Measurements from ENCODE around the gene CCDC154. TPM values are rescaled to one million over a fixed set of nuclear protein-coding genes. Genes with fewer than 3 reads are reported as not detected.

The CCDC154 gene
- total and polyA plus RNA-seq, 2 donors: 0.37 to 0.86 TPM

GRCh38 chr16:1398826-1399581 lies 45.4 kb downstream of the CCDC154 start:
- no peak overlapping the region for H3K27ac ChIP-seq (ENCODE audit: low read depth)
- no peak for DNase-seq (ENCODE audit: extremely low spot score)
- no peaks in the 10 kb centered on the region for H3K4me1 ChIP-seq (ENCODE audit: insufficient read depth)
- H3K36me3 ChIP-seq (ENCODE audit: insufficient read depth): peaks cover 7% of the 10 kb centered on the region
- H3K4me3 ChIP-seq (ENCODE audit: low read depth, low read length): no peak overlapping the region
- WGBS: 96% methylated on average over 38 of the region's 38 CpGs

DNA sequence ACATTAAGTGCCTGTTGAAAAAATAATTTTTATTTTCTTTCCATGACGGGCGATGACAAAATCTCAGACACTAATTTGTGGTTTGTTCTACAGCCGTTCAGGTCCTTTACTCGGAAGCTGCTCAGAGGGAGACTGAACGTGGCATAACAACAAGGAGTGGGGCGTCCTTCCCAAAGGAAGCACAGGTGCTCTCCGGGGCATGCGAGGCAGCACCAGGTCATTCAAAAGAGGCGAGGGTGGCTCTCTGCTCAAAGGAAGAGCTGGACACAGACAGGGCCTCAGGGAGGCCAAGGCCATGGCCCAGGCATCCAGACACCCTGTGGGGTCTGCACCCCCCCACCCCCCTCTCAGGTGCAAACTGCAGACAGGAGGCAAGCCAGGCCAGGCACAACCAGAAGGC lies 46.0 kb downstream of the CCDC154 start:
- Histone ChIP-seq H3K36me3 (ENCODE audit: insufficient read depth) (peaks cover 7% of the 10 kb centered on the region), H3K4me3 (ENCODE audit: low read depth, low read length) (no peak overlapping the region), H3K4me1 (ENCODE audit: insufficient read depth) (no peaks in the 10 kb centered on the region), H3K27ac (ENCODE audit: low read depth) (no peak overlapping the region)
- DNase-seq (ENCODE audit: extremely low spot score): no peak
- WGBS: 94% methylated on average over 9 of the region's 9 CpGs

GRCh38 chr16:1397779-1398178 lies 46.6 kb downstream of the CCDC154 start:
- peaks cover 4% of the 10 kb centered on the region for H3K36me3 ChIP-seq (ENCODE audit: insufficient read depth)

DNA sequence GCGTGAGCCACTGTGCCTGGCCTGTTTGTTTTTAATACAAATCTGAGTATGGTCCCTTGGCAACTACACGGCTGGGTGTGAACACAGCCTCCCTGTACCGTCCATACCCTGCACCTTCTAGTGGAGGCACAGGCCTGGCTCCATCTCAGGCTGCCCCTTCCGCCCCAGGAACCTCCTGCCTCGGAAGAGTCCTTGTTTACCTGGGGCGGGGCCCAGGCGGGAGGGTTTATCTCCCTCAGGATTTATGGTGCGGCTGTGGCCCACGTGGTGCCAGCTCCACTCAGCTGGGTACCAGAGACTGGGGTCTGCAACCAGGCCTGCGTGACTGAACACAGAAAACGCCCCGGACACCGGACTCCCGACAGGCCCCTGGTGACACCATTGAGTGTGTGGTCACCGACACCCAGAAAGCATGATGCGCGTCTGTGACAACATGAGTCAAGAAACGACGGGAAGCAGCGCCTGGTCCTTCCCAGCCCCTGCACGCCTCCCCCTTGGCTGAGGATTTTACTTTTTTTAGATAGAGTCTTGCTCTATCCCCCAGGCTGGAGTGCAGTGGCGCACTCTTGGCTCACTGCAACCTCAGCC lies 48.8 kb downstream of the CCDC154 start:
- H3K4me1 ChIP-seq (ENCODE audit: insufficient read depth): no peaks in the 10 kb centered on the region
- H3K36me3 ChIP-seq (ENCODE audit: insufficient read depth): peaks cover under 1% of the 10 kb centered on the region
- no peak overlapping the region for H3K4me3 ChIP-seq (ENCODE audit: low read depth, low read length)
- H3K27ac ChIP-seq (ENCODE audit: low read depth): no peak overlapping the region
- no peak for DNase-seq (ENCODE audit: extremely low spot score)
- 86% methylated on average over 22 of the region's 22 CpGs for WGBS

More at GRCh38 chr16:1397779-1398178, 46.6 kb downstream of the CCDC154 start:
- H3K27ac ChIP-seq (ENCODE audit: low read depth): no peak overlapping the region
- no peak overlapping the region for H3K4me3 ChIP-seq (ENCODE audit: low read depth, low read length)
- WGBS: 92% methylated on average over 20 of the region's 21 CpGs
- DNase-seq (ENCODE audit: extremely low spot score): no peak
- no peaks in the 10 kb centered on the region for H3K4me1 ChIP-seq (ENCODE audit: insufficient read depth)

DNA sequence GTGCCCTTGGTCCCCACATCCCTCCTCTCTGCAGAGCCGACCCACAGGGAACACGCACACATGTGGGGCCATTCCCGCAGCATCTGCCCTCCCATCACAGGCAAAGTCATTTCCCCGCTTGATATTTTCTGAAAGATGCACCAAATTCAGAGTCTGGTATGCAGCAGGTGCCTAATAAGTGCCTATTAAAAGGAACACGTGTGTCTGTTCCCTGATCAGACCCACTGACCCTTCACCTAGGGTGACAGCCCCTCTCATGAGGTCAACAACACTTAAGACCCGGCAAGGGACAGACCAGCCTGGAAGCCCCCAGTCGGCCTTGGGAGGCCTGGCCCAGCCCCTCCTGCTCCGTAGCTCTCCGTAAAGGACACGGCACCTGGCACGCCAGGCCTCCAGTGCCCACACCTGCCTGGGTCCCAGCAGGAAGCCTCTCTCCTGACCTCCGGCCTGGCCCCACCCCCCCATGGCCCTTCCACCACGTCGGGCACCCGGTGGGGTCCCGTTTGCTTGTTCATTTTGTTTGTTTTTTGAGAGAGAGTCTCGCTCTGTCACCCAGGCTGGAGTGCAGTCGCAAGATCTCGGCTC lies 49.9 kb downstream of the CCDC154 start:
- no peak for DNase-seq (ENCODE audit: extremely low spot score)
- WGBS: 90% methylated on average over 19 of the region's 19 CpGs
- Histone ChIP-seq H3K27ac (ENCODE audit: low read depth) (no peak overlapping the region), H3K4me1 (ENCODE audit: insufficient read depth) (no peaks in the 10 kb centered on the region), H3K4me3 (ENCODE audit: low read depth, low read length) (no peak overlapping the region), H3K36me3 (ENCODE audit: insufficient read depth) (peaks cover 4% of the 10 kb centered on the region)

DNA sequence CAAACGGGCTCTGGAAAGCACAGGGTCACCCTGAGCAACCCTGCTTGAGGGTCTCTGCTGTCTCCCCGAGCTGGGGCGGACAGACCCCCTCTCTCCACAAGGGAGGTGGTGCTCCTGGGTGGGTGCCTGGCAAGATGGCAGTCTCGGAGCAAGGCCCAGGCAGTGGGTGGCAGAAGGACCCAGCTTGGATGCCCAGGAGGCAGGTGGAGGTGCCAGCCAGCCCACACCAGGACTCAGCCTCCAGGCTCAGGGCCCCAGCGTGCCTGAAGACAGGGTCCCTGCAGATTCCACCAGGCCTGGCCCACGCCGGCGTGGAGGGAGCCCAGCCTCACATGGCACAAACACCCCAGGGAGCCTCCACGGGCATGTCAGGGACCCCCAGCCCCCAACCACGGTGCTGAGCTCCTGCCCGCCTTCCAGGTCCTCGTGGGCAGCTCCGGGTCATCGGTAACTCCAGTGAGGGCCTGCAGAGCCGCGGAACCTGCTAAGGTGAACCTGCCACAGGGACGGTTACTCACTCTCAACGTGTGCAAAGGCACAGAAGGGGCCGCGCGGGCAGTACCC lies 50.7 kb downstream of the CCDC154 start:
- Histone ChIP-seq H3K27ac (ENCODE audit: low read depth) (no peak overlapping the region), H3K4me1 (ENCODE audit: insufficient read depth) (no peaks in the 10 kb centered on the region), H3K4me3 (ENCODE audit: low read depth, low read length) (no peak overlapping the region), H3K36me3 (ENCODE audit: insufficient read depth) (peaks cover 4% of the 10 kb centered on the region)
- 96% methylated on average over 21 of the region's 21 CpGs for WGBS
- no peak for DNase-seq (ENCODE audit: extremely low spot score)

DNA sequence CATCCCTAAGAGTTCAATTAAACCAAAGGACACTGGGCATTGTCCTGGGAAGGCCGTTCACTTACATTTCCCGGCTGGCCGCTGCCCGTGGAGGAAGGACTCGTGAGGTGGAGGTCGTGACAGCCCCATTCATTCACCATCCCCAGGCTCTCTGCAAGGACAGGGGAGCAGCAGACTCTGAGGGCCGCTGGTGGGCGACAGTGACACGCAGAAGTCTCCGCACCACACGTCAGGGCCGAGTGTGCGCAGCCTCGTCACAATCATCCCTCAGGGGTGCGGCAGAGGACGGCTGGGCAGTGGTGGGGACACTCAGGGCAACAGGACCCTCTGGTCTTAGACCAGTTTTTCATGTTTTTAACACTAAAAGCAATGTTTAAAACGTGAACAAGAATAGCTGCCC lies 51.5 kb downstream of the CCDC154 start:
- Histone ChIP-seq H3K27ac (ENCODE audit: low read depth) (no peak overlapping the region), H3K36me3 (ENCODE audit: insufficient read depth) (peaks cover 4% of the 10 kb centered on the region), H3K4me3 (ENCODE audit: low read depth, low read length) (no peak overlapping the region), H3K4me1 (ENCODE audit: insufficient read depth) (no peaks in the 10 kb centered on the region)
- WGBS: 92% methylated on average over 17 of the region's 17 CpGs
- DNase-seq (ENCODE audit: extremely low spot score): no peak

- H3K4me3 ChIP-seq (ENCODE audit: low read depth, low read length): no peak overlapping the region
- WGBS: 82% methylated on average over 28 of the region's 28 CpGs
These were observed 54.0 kb downstream of the CCDC154 start for GRCh38 chr16:1390239-1390779.

GRCh38 chr16:1389762-1390161 lies 54.6 kb downstream of the CCDC154 start:
- no peak overlapping the region for H3K27ac ChIP-seq (ENCODE audit: low read depth)
- peaks cover 4% of the 10 kb centered on the region for H3K36me3 ChIP-seq (ENCODE audit: insufficient read depth)
- H3K4me1 ChIP-seq (ENCODE audit: insufficient read depth): no peaks in the 10 kb centered on the region
- 91% methylated on average over 7 of the region's 7 CpGs for WGBS
- no peak overlapping the region for H3K4me3 ChIP-seq (ENCODE audit: low read depth, low read length)
- DNase-seq (ENCODE audit: extremely low spot score): no peak

More at GRCh38 chr16:1390239-1390779, 54.0 kb downstream of the CCDC154 start:
- H3K27ac ChIP-seq (ENCODE audit: low read depth): no peak overlapping the region
- H3K4me1 ChIP-seq (ENCODE audit: insufficient read depth): no peaks in the 10 kb centered on the region
- peaks cover 4% of the 10 kb centered on the region for H3K36me3 ChIP-seq (ENCODE audit: insufficient read depth)
- no peak for DNase-seq (ENCODE audit: extremely low spot score)

GRCh38 chr16:1387331-1387730 lies 57.0 kb downstream of the CCDC154 start:
- Histone ChIP-seq H3K4me1 (ENCODE audit: insufficient read depth) (no peaks in the 10 kb centered on the region), H3K36me3 (ENCODE audit: insufficient read depth) (peaks cover 8% of the 10 kb centered on the region), H3K27ac (ENCODE audit: low read depth) (no peak overlapping the region), H3K4me3 (ENCODE audit: low read depth, low read length) (no peak overlapping the region)
- DNase-seq (ENCODE audit: extremely low spot score): no peak
- 90% methylated on average over 16 of the region's 16 CpGs for WGBS

- Histone ChIP-seq H3K27ac (ENCODE audit: low read depth) (no peak overlapping the region), H3K4me3 (ENCODE audit: low read depth, low read length) (no peak overlapping the region), H3K4me1 (ENCODE audit: insufficient read depth) (no peaks in the 10 kb centered on the region), H3K36me3 (ENCODE audit: insufficient read depth) (peaks cover 5% of the 10 kb centered on the region)
- DNase-seq (ENCODE audit: extremely low spot score): no peak
- 96% methylated on average over 39 of the region's 39 CpGs for WGBS
These were observed 59.1 kb downstream of the CCDC154 start for GRCh38 chr16:1385232-1385631.
